BLaER1 (cell line): Measurements from ENCODE around the gene GMEB1.
A peak's percentile ranks its signal among the peaks of the same experiment; 100 is the strongest.
"Not testable (repeated sequence)": the region's sequence is repeated elsewhere in the genome, so short reads cannot be mapped to it uniquely, and the experiment has no call there.

ENCODE experiments used
- H3K27ac ChIP-seq: shearing (Covaris generic); formaldehyde crosslinking; 2 replicates; pipeline ENCODE4 v1.8.1; 2022
- H3K27me3 ChIP-seq: shearing (Covaris generic); formaldehyde crosslinking; 2 replicates; pipeline ENCODE4 v1.8.1; 2022
- H3K36me3 ChIP-seq: shearing (Covaris generic); formaldehyde crosslinking; 2 replicates; pipeline ENCODE4 v1.8.1; 2022
- H3K4me1 ChIP-seq: shearing (Covaris generic); formaldehyde crosslinking; 2 replicates; pipeline ENCODE4 v1.8.1; 2022
- H3K4me2 ChIP-seq: shearing (Covaris generic); formaldehyde crosslinking; 2 replicates; pipeline ENCODE4 v1.8.1; 2022
- H3K4me3 ChIP-seq: shearing (Covaris generic); formaldehyde crosslinking; 2 replicates; pipeline ENCODE4 v1.8.1; 2022
- H3K9ac ChIP-seq: shearing (Covaris generic); formaldehyde crosslinking; 2 replicates; pipeline ENCODE4 v1.8.1; 2022
- H3K9me3 ChIP-seq: shearing (Covaris generic); formaldehyde crosslinking; 2 replicates; pipeline ENCODE4 v1.8.1; 2022
- H4K20me1 ChIP-seq: shearing (Covaris generic); formaldehyde crosslinking; 2 replicates; pipeline ENCODE4 v1.8.1; 2022
- Cebpa-rat ChIP-seq: shearing (Covaris generic); IDR thresholded peaks from 2 replicates; pipeline ENCODE4 v1.8.1; 2022

GMEB1 gene

GRCh38 chr1:28668191-28668955, at the start of gene GMEB1:
TSS of gene GMEB1 (plus strand) at chr1:28668784. CDS start at chr1:28683613, 14,829 bp downstream.
- Histone ChIP-seq H3K9ac (peak within 1 kb of the TSS; percentile 97), H3K4me1 (peaks cover 25% of the 10 kb centered on the region), H3K4me2 (peak within 1 kb of the TSS; percentile 98), H3K4me3 (peak within 1 kb of the TSS; percentile 100), H3K27me3 (no peaks in the 10 kb centered on the region), H3K27ac (peak within 1 kb of the TSS; percentile 99), H3K36me3 (peaks cover 4% of the 10 kb centered on the region), H3K9me3 (no peaks in the 10 kb centered on the region), H4K20me1 (no peaks in the 10 kb centered on the region)
- TF ChIP-seq Cebpa-rat, result no peak

- Histone ChIP-seq H3K9ac (no peak overlapping the region), H3K36me3 (no peaks in the 10 kb centered on the region), H3K9me3 (no peaks in the 10 kb centered on the region), H3K4me3 (no peak overlapping the region), H3K4me1 (peaks cover 11% of the 10 kb centered on the region), H3K27me3 (no peaks in the 10 kb centered on the region), H4K20me1 (no peaks in the 10 kb centered on the region), H3K27ac (no peak overlapping the region), H3K4me2 (no peak overlapping the region)
- TF ChIP-seq Cebpa-rat, result no peak
Observed at GRCh38 chr1:28631713-28632112, 36.9 kb upstream of the GMEB1 start.

- Histone ChIP-seq H3K27ac (no peak overlapping the region), H3K9ac (no peak overlapping the region), H4K20me1 (no peaks in the 10 kb centered on the region), H3K4me1 (peaks cover 11% of the 10 kb centered on the region), H3K4me2 (no peak overlapping the region), H3K36me3 (no peaks in the 10 kb centered on the region), H3K9me3 (no peaks in the 10 kb centered on the region), H3K4me3 (no peak overlapping the region), H3K27me3 (no peaks in the 10 kb centered on the region)
- TF ChIP-seq Cebpa-rat, result no peak
Observed at GRCh38 chr1:28632560-28632959, 36.0 kb upstream of the GMEB1 start.

- no peaks in the 10 kb centered on the region for H4K20me1 ChIP-seq
- H3K9me3 ChIP-seq, result no peaks in the 10 kb centered on the region
- H3K9ac ChIP-seq, result no peak overlapping the region
- no peaks in the 10 kb centered on the region for H3K27me3 ChIP-seq
- peaks cover 33% of the 10 kb centered on the region for H3K4me1 ChIP-seq
- no peak overlapping the region for H3K4me3 ChIP-seq
- H3K27ac ChIP-seq, result no peak overlapping the region
- peak overlapping the region; percentile 80 for H3K4me2 ChIP-seq
- H3K36me3 ChIP-seq, result no peaks in the 10 kb centered on the region
- TF ChIP-seq Cebpa-rat, result no peak
Observed at GRCh38 chr1:28640766-28641165, 27.8 kb upstream of the GMEB1 start.

GRCh38 chr1:28642056-28642846, 26.3 kb upstream of the GMEB1 start:
- no peaks in the 10 kb centered on the region for H3K9me3 ChIP-seq
- H3K36me3 ChIP-seq, result no peaks in the 10 kb centered on the region
- no peaks in the 10 kb centered on the region for H3K27me3 ChIP-seq
- peak overlapping the region; percentile 95 for H3K9ac ChIP-seq
- H3K4me1 ChIP-seq, result peaks cover 38% of the 10 kb centered on the region
- peak overlapping the region; percentile 80 for H3K4me2 ChIP-seq
- no peaks in the 10 kb centered on the region for H4K20me1 ChIP-seq
- peak overlapping the region; percentile 96 for H3K27ac ChIP-seq
- TF ChIP-seq Cebpa-rat, result no peak
- peak overlapping the region; percentile 80 for H3K4me3 ChIP-seq

- Histone ChIP-seq H3K27me3 (no peaks in the 10 kb centered on the region), H3K4me3 (peak within 1 kb of the TSS; percentile 80), H3K9me3 (no peaks in the 10 kb centered on the region), H4K20me1 (no peaks in the 10 kb centered on the region), H3K4me1 (peaks cover 45% of the 10 kb centered on the region), H3K4me2 (peak within 1 kb of the TSS; percentile 92), H3K36me3 (no peaks in the 10 kb centered on the region), H3K27ac (peak within 1 kb of the TSS; percentile 96), H3K9ac (peak within 1 kb of the TSS; percentile 95)
- no peak for TF ChIP-seq Cebpa-rat
Observed at GRCh38 chr1:28642847-28643635, 25.5 kb upstream of the GMEB1 start, which contains the start of gene TAF12. TSS of gene TAF12 (minus strand) at chr1:28643067. CDS start at chr1:28622081, 20,986 bp downstream.

GRCh38 chr1:28644494-28644893, 24.1 kb upstream of the GMEB1 start:
- no peaks in the 10 kb centered on the region for H4K20me1 ChIP-seq
- no peaks in the 10 kb centered on the region for H3K27me3 ChIP-seq
- H3K9ac ChIP-seq, result peak overlapping the region; percentile 95
- H3K4me3 ChIP-seq, result peak overlapping the region; percentile 80; the same call in 1 of the 2 replicates
- H3K9me3 ChIP-seq, result no peaks in the 10 kb centered on the region
- H3K4me1 ChIP-seq, result peaks cover 51% of the 10 kb centered on the region
- peak overlapping the region; percentile 96 for H3K27ac ChIP-seq
- H3K4me2 ChIP-seq, result peak overlapping the region; percentile 92
- H3K36me3 ChIP-seq, result no peaks in the 10 kb centered on the region
- TF ChIP-seq Cebpa-rat, result no peak

GRCh38 chr1:28645406-28645805, 23.2 kb upstream of the GMEB1 start:
- H3K4me1 ChIP-seq, result peaks cover 57% of the 10 kb centered on the region
- H4K20me1 ChIP-seq, H3K9me3 ChIP-seq, H3K4me2 ChIP-seq, H3K27ac ChIP-seq, H3K27me3 ChIP-seq, H3K9ac ChIP-seq, H3K4me3 ChIP-seq, H3K36me3 ChIP-seq: not testable (repeated sequence)

GRCh38 chr1:28646040-28646439, 22.5 kb upstream of the GMEB1 start:
- Histone ChIP-seq H3K27me3 (no peaks in the 10 kb centered on the region), H3K4me1 (peaks cover 51% of the 10 kb centered on the region), H3K4me2 (no peak overlapping the region), H3K9ac (no peak overlapping the region), H3K9me3 (no peaks in the 10 kb centered on the region), H3K4me3 (no peak overlapping the region), H3K27ac (0 out of 2 replicates have a peak overlapping the region, but pooled peaks have one; percentile 26), H3K36me3 (no peaks in the 10 kb centered on the region), H4K20me1 (no peaks in the 10 kb centered on the region)
- TF ChIP-seq Cebpa-rat, result no peak
